ENCODE results near the gene SOX1. TPM values are rescaled to one million over a fixed set of nuclear protein-coding genes. Genes with fewer than 3 reads are reported as not detected.

SOX1 gene
- total and polyA plus RNA-seq, 2 experiments from 2014 or later: not detected

GRCh38 chr13:112079696-112080095 is 12.7 kb downstream of the SOX1 start:
- Histone ChIP-seq H4K20me1 (ENCODE audit: insufficient read depth) (no peaks in the 10 kb centered on the region), H3K4me3 (no peak overlapping the region), H3K9me2 (ENCODE audit: insufficient read depth) (no peaks in the 10 kb centered on the region), H3K9me3 (ENCODE audit: low read depth) (no peaks in the 10 kb centered on the region), H3K9ac (no peak overlapping the region), H3K27me3 (replicated peaks; ENCODE audit: insufficient read depth) (peaks cover 22% of the 10 kb centered on the region), H3K4me2 (ENCODE audit: unreplicated experiment) (no peak overlapping the region), H3F3A (ENCODE audit: insufficient read depth) (no peaks in the 10 kb centered on the region), H3K27ac (no peak overlapping the region), H3K4me1 (ENCODE audit: insufficient read depth) (no peaks in the 10 kb centered on the region), H3K36me3 (ENCODE audit: low read depth) (no peaks in the 10 kb centered on the region), H3K79me2 (ENCODE audit: insufficient read depth) (no peaks in the 10 kb centered on the region), H2AFZ (no peak overlapping the region)
- WGBS, 2 experiments (ENCODE audit: low coverage in 1 of 2, low lambda C conversion rate in 2 of 2, missing lambda C conversion rate in 2 of 2): 35 to 36% methylated on average over 6 of the region's 6 CpGs
- in situ Hi-C loops (cut with MboI): no loop called here
- DNase-seq: no peak
- TF ChIP-seq EZH2phosphoT487 (IDR thresholded peaks at IDR 0.05; ENCODE audit: insufficient read depth, low read depth) (no peak), EZH2 (IDR thresholded peaks at IDR 0.05; ENCODE audit: insufficient read depth, poor library complexity, severe bottlenecking) (no peak)

GRCh38 chr13:112083971-112084370 is 17.0 kb downstream of the SOX1 start:
- H3K36me3 ChIP-seq (ENCODE audit: low read depth): no peaks in the 10 kb centered on the region
- H3K27ac ChIP-seq: no peak overlapping the region
- H4K20me1 ChIP-seq (ENCODE audit: insufficient read depth): no peaks in the 10 kb centered on the region
- in situ Hi-C loops (cut with MboI): no loop called here
- H3F3A ChIP-seq (ENCODE audit: insufficient read depth): no peaks in the 10 kb centered on the region
- no peaks in the 10 kb centered on the region for H3K9me3 ChIP-seq (ENCODE audit: low read depth)
- no peak overlapping the region for H3K4me2 ChIP-seq (ENCODE audit: unreplicated experiment)
- 20 to 24% methylated on average over 1 of the region's 1 CpG for WGBS, 2 experiments (ENCODE audit: low coverage in 1 of 2, low lambda C conversion rate in 2 of 2, missing lambda C conversion rate in 2 of 2)
- no peak for DNase-seq
- no peak overlapping the region for H3K9ac ChIP-seq
- no peaks in the 10 kb centered on the region for H3K9me2 ChIP-seq (ENCODE audit: insufficient read depth)
- no peak overlapping the region for H3K4me3 ChIP-seq
- no peaks in the 10 kb centered on the region for H3K4me1 ChIP-seq (ENCODE audit: insufficient read depth)
- no peak overlapping the region for H2AFZ ChIP-seq
- no peaks in the 10 kb centered on the region for H3K27me3 ChIP-seq (replicated peaks; ENCODE audit: insufficient read depth)
- no peaks in the 10 kb centered on the region for H3K79me2 ChIP-seq (ENCODE audit: insufficient read depth)
- TF ChIP-seq EZH2phosphoT487 (IDR thresholded peaks at IDR 0.05; ENCODE audit: insufficient read depth, low read depth) (no peak), EZH2 (IDR thresholded peaks at IDR 0.05; ENCODE audit: insufficient read depth, poor library complexity, severe bottlenecking) (no peak)

- H3K4me1 ChIP-seq (ENCODE audit: insufficient read depth): no peaks in the 10 kb centered on the region
- no peak overlapping the region for H3K4me2 ChIP-seq (ENCODE audit: unreplicated experiment)
- H3K9me3 ChIP-seq (ENCODE audit: low read depth): no peaks in the 10 kb centered on the region
- no peak overlapping the region for H3K4me3 ChIP-seq
- H3F3A ChIP-seq (ENCODE audit: insufficient read depth): no peaks in the 10 kb centered on the region
- no peaks in the 10 kb centered on the region for H3K27me3 ChIP-seq (replicated peaks; ENCODE audit: insufficient read depth)
- no peaks in the 10 kb centered on the region for H4K20me1 ChIP-seq (ENCODE audit: insufficient read depth)
- no peaks in the 10 kb centered on the region for H3K9me2 ChIP-seq (ENCODE audit: insufficient read depth)
- H3K36me3 ChIP-seq (ENCODE audit: low read depth): no peaks in the 10 kb centered on the region
- no peak overlapping the region for H3K27ac ChIP-seq
- TF ChIP-seq EZH2phosphoT487 (IDR thresholded peaks at IDR 0.05; ENCODE audit: insufficient read depth, low read depth) (no peak), EZH2 (IDR thresholded peaks at IDR 0.05; ENCODE audit: insufficient read depth, poor library complexity, severe bottlenecking) (no peak)
- no peak overlapping the region for H3K9ac ChIP-seq
- DNase-seq: no peak
- in situ Hi-C loops (cut with MboI): no loop called here
- no peaks in the 10 kb centered on the region for H3K79me2 ChIP-seq (ENCODE audit: insufficient read depth)
- H2AFZ ChIP-seq: no peak overlapping the region
- WGBS, 2 experiments (ENCODE audit: low coverage in 1 of 2, low lambda C conversion rate in 2 of 2, missing lambda C conversion rate in 2 of 2): 8 to 9% methylated on average over 4 of the region's 4 CpGs
These were observed 25.5 kb downstream of the SOX1 start for GRCh38 chr13:112092453-112092852.

DNA sequence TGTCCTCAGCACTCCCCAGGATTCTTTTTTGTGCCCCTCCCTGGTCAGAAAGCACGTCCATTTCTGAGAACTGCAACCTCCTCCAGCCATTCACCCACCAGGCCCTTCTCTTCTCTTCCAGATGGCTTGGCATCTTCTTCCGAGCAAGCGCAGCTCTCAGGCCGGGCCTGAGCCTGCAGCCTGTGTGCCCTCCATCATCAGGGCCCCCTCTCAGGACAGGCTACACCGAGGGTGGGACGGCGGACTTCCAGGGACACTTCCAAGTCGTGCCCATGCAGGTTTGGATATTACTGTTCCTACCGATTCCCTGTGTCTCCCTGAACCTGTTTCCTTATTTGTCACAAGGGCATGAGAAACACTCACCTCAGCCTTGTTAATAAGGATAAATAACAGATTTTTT is 28.4 kb downstream of the SOX1 start:
- H4K20me1 ChIP-seq (ENCODE audit: insufficient read depth): no peaks in the 10 kb centered on the region
- no peak for DNase-seq
- no peak for TF ChIP-seq EZH2phosphoT487 (IDR thresholded peaks at IDR 0.05; ENCODE audit: insufficient read depth, low read depth)
- TF ChIP-seq EZH2 (IDR thresholded peaks at IDR 0.05; ENCODE audit: insufficient read depth, poor library complexity, severe bottlenecking): no peak
- WGBS, 2 experiments (ENCODE audit: low coverage in 1 of 2, low lambda C conversion rate in 2 of 2, missing lambda C conversion rate in 2 of 2): 41 to 45% methylated on average over 9 of the region's 9 CpGs
- H3K36me3 ChIP-seq (ENCODE audit: low read depth): no peaks in the 10 kb centered on the region
- in situ Hi-C loops (cut with MboI): no loop called here
- no peak overlapping the region for H3K4me3 ChIP-seq
- no peak overlapping the region for H3K4me2 ChIP-seq (ENCODE audit: unreplicated experiment)
- H2AFZ ChIP-seq: no peak overlapping the region
- no peaks in the 10 kb centered on the region for H3K9me2 ChIP-seq (ENCODE audit: insufficient read depth)
- no peaks in the 10 kb centered on the region for H3K27me3 ChIP-seq (replicated peaks; ENCODE audit: insufficient read depth)
- H3K9ac ChIP-seq: no peak overlapping the region
- H3K4me1 ChIP-seq (ENCODE audit: insufficient read depth): no peaks in the 10 kb centered on the region
- H3F3A ChIP-seq (ENCODE audit: insufficient read depth): no peaks in the 10 kb centered on the region
- no peaks in the 10 kb centered on the region for H3K9me3 ChIP-seq (ENCODE audit: low read depth)
- no peak overlapping the region for H3K27ac ChIP-seq
- no peaks in the 10 kb centered on the region for H3K79me2 ChIP-seq (ENCODE audit: insufficient read depth)

DNA sequence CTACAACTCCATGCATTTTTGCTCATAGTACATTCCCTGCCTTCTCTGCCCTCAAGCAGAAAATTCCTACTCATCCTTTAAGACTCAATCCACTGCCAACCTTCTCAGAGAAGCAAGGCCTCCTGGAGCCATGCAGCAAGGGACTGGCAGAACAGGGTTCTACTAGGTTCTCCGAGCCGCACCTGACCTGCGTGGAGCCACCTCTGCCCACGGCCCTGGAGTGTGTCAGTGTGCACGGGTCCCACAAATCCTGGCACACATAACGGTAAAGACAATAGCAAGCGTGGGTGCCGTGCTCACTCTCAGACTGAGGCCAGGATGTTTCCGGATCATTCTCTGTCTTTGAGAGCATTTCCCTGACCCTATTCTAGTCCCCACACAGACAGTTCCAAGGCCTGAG is 30.0 kb downstream of the SOX1 start:
- Histone ChIP-seq H3K4me2 (ENCODE audit: unreplicated experiment) (no peak overlapping the region), H3K9ac (no peak overlapping the region), H3K4me3 (no peak overlapping the region), H3F3A (ENCODE audit: insufficient read depth) (no peaks in the 10 kb centered on the region), H3K36me3 (ENCODE audit: low read depth) (no peaks in the 10 kb centered on the region), H3K79me2 (ENCODE audit: insufficient read depth) (no peaks in the 10 kb centered on the region), H2AFZ (no peak overlapping the region), H3K4me1 (ENCODE audit: insufficient read depth) (no peaks in the 10 kb centered on the region), H3K9me3 (ENCODE audit: low read depth) (no peaks in the 10 kb centered on the region), H3K27ac (no peak overlapping the region), H3K9me2 (ENCODE audit: insufficient read depth) (no peaks in the 10 kb centered on the region), H3K27me3 (replicated peaks; ENCODE audit: insufficient read depth) (no peaks in the 10 kb centered on the region), H4K20me1 (ENCODE audit: insufficient read depth) (no peaks in the 10 kb centered on the region)
- in situ Hi-C loops (cut with MboI): no loop called here
- no peak for TF ChIP-seq EZH2 (IDR thresholded peaks at IDR 0.05; ENCODE audit: insufficient read depth, poor library complexity, severe bottlenecking)
- no peak for TF ChIP-seq EZH2phosphoT487 (IDR thresholded peaks at IDR 0.05; ENCODE audit: insufficient read depth, low read depth)
- no peak for DNase-seq
- 57 to 68% methylated on average over 9 of the region's 9 CpGs for WGBS, 2 experiments (ENCODE audit: low coverage in 1 of 2, low lambda C conversion rate in 2 of 2, missing lambda C conversion rate in 2 of 2)
